Smooth muscle cell of the brain vasculature (primary cell): ENCODE data around the gene ZAP70.

Experiments used
- DNase-seq: peaks from one replicate; pipeline ENCODE4 v3.0.0-alpha.2; 2012; ENCODE audit warnings: low read depth, low spot score

The ZAP70 gene

DNA sequence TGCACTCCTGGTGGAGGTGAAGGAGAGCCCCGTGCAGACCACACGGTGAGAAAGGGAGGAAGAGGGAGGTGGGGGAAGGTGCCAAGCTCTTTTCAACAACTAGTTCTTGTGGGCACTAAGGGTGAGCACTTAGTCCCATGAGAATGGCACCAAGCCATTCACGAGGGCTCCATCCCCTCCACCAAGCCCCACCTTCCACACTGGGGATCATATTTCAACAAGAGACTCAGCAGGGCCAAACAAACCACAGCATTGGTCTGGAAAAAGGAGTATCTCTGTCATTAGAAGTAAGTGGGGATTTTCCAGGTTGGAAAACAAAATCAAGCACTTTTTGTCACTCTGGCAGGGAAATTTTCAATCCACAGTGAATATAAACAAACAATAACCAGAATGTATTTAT, 38.4 kb downstream of the ZAP70 start:
- DNase-seq = no peak

DNA sequence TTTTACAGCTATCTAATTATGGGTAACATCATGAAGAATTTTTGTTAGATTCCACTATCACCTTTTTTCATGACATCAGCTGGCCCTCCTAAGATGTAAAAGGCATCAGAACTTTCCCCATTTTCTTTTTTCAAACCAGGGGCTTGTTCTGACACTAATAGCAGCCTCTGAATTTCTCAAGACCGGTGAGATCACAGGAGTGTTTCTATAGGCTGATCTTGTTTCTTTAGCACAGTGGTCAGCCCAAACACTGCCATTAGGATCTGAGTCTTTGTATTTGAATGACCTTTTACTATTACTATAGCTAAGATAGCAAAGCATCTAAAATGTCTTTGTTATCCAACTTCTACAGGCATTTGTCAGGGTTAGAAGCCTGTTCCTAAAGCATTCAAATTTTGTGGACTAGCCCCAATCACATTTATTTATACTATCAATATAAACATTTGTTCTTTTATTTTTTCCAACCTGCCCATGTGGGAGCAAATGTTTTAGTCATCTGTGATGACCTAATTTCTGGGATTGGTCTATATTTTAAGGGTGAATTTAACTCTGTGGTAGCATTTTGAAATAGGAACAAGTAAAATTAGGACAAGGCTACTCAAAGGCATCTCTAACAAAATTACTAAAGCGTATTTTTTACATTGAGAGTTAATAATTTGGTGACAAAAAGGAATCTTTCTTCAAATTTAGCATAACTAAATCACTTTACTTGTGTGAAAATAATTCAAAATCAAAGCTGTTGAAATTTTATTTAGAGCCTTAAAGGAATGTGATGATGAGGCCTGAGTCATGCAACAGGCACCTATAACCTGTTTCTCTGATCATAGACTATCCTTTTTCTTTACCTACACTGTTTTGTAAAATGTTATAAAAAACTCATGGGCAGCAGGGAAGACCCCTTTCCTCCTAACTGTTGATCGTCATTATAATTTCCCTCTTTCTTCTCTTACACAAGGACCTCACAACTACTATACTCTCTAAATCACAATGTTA, 39.3 kb downstream of the ZAP70 start:
- no peak for DNase-seq

- no peak for DNase-seq
These were observed 41.4 kb downstream of the ZAP70 start for GRCh38 chr2:97754690-97755346.

DNA sequence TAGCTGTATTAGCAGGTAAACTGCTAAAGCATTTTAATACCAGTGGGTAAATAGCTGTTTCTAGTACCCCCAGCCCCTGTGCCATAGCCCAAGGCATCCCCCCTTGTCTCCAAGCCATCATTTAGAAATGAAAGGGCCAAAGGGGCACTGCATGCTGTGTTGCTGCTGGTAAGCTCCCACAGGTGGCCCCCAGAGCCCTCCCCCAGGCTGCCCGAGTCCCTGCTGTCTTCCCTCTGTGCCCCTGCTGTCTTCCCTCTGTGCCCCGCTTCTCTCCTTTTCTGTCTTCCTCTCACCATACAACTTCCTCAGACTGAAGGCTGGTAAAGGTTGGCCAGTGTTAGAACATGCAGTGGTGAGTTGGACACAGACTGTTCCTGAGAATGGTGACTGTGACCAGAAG, 42.1 kb downstream of the ZAP70 start:
- no peak for DNase-seq

GRCh38 chr2:97757062-97757461, 43.7 kb downstream of the ZAP70 start:
- DNase-seq = no peak

GRCh38 chr2:97758131-97758705, 44.8 kb downstream of the ZAP70 start:
- DNase-seq = no peak

DNA sequence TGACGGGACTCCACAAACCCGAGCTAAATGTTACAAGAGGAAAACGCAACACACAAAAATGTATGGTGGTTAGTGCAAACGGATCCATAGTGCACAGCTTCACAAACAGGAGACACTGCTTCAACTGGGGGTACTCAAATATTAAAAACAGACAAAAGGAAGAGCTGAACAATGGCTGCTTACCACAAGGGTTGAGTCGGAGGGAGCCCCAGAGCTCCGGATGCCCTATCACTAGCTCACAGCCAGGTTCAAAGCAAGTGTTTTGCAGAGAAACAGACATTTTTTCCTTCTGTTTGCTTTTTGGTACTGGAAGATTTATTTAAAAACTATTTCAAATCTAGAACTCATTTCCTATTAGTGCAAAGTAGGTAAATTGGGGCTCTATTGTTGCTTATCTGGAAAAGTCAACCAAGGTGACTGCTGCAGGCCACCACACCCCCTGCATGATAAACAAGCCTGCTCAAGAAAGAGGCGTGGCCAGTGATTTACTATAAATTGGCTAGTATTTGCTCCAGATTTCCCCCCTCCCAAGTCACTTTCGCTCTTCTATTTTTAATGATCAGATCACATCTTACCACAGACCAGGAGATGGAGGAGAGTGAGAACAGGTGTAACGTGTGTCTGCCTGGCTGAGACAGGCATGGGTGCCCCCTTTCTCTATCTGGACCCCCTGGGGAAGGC, 46.5 kb downstream of the ZAP70 start:
- no peak for DNase-seq

GRCh38 chr2:97760480-97761049, 47.2 kb downstream of the ZAP70 start:
- no peak for DNase-seq

- DNase-seq = no peak
These were observed 47.8 kb downstream of the ZAP70 start for GRCh38 chr2:97761192-97761591.

GRCh38 chr2:97763176-97763845, 49.9 kb downstream of the ZAP70 start:
- DNase-seq = no peak

DNA sequence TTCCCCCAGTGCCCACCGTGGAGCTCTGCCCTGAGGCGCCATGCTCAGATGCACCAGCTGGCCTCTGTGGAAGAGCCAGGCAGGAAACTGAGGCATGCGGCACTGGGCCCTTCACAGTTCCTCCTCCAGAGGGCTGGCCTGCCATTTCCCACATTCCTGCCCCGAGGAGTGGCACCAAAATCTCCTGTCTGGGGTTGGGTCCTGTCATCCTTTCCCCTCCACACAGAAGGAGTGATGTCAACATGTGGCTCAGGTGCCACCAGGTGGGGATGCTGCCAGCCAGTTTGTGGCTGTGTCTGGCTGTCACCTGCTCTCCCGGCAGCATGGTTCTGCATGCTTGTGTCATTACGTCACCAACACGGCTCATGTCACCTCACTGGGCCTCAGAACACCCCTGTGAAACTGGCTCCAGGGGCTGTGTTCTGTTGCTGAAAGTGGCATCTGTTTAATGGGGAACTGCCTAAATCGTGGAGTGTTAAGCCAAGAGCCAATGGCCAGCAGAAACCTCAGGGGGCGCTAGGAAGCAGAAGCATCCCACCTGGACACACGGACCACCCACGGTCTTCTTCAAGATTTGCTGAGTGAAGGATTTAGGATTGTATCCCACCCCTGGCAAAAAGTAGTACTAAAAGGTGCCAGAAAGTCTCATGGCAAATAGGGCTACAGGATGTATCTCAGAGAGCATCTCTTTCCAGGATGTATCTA, 51.3 kb downstream of the ZAP70 start:
- DNase-seq = no peak

GRCh38 chr2:97765933-97766332, 52.6 kb downstream of the ZAP70 start:
- DNase-seq = no peak

DNA sequence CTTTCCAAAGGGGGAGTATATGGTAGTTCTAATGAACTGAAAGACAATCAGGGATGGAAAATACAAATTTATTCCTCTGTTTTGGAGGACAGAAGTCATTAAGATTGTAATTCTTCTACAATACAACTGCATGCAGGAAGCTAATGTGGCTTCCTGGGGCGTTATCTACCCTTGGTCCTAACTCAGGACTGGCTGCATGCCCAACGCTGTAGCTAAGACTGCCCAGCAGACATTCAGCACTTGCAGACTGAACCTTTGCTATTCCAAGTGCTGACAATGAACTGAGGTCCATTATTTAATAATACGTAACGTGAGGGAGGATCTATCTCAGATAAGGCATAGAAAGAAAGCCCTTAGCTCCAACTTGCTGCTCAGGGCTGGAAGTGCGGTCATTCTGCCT, 53.2 kb downstream of the ZAP70 start:
- no peak for DNase-seq

DNA sequence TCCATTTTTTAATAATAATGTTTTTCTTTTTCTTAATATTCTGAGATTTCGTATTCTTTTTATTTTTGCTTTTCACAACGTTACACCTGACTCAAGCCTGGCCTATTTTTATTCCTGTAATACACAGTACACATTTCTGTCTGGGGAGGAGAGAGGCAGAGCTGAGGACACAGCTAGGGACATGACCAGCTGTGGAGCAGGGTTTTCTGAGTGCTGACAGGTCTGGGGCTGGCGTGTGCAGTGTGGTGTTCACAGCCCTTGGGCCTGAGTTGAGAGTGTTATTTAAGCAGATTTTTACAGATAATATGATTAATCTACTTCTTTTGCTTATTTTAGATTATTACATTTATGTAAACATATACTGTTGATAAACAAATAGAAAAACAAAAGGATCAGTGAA, 55.9 kb downstream of the ZAP70 start:
- DNase-seq = no peak

- DNase-seq = no peak
These were observed 56.3 kb downstream of the ZAP70 start for GRCh38 chr2:97769711-97770110.

DNA sequence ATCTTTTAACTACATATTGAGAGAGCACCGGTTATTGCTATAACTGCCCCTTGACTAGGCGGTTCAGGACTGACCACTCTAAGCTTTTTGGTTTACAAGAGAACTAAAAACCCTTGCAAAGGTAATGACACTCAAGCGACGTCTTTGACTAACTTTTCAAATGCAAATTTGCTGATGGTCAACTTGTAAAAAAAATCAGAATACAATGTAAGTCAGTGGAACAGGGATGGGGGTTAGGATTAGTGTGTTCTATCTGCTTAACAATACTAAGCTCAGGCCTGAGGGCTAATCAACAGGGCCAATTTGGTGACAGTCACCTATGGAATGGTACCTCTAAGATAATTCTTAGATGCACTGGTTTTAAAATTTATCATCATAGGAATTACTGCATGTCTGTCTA, 57.1 kb downstream of the ZAP70 start:
- DNase-seq = no peak

DNA sequence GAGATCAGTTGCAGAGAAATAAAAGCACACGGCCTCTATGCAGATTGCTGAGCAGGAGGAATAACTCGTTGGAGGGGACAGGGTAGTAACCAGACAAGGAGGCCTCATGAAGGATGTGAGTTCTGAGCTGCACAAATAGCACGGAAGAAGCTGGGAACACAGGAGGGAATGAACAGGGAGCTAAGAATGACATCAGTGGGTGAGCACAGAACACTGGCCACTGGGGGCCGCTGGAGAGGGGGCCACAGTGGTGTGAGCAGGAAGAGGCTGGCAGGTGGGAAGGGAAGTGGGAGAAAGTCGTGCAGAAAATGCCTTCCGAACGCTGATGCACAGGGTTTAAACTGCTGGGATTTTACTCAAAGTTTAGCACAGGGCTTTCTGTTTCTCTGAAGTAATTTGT, 61.0 kb downstream of the ZAP70 start:
- no peak for DNase-seq

- no peak for DNase-seq
These were observed 61.7 kb downstream of the ZAP70 start for GRCh38 chr2:97775074-97775473.

DNA sequence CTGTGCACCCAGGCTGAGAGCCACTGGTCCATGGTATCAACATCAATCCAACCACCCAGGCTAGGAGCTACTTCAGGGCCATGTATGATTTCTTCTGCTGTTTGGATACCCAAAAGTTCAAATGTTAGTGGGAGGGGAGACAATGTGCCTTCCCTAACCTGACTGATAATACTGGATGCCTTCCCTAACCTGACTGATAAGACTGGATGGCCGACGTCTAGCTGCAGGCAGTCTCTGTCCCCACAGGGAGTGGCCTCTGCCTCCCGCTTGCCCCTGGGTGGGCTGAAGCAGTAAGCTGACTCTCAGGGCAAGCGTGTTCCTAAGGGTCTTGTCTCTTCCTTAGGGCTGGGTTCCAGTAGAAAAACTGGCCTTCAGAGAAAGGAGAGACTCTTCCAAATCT, 65.8 kb downstream of the ZAP70 start:
- DNase-seq = no peak

DNA sequence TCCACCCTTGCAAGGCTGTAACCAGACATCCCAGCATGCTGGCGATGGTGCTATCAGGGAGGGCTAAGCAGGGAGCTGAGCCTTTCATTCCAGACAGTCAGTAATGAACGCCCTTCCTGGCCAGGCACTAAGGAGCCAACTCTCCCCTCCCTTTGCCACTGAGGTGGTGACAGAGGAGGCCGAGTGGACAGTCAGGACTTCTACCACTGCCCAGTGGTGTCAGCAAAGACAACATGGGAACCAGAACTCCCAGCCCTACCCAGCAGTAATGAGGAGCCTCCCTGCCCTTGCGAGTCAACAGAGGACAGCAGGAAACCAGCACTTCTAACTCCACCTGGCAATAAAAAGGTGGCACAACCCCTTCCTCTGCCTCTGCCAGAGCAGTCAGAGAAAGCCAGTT, 68.6 kb downstream of the ZAP70 start:
- no peak for DNase-seq

GRCh38 chr2:97784953-97785352, 71.6 kb downstream of the ZAP70 start:
- no peak for DNase-seq
